ENCODE results near the gene MAGEB3. TPM values are rescaled to one million over a fixed set of nuclear protein-coding genes. Genes with fewer than 3 reads are reported as not detected.

Gene MAGEB3
- polyA plus RNA-seq, 1 of the 3 experiments (the other 2 are of a cell fraction): not detected

DNA sequence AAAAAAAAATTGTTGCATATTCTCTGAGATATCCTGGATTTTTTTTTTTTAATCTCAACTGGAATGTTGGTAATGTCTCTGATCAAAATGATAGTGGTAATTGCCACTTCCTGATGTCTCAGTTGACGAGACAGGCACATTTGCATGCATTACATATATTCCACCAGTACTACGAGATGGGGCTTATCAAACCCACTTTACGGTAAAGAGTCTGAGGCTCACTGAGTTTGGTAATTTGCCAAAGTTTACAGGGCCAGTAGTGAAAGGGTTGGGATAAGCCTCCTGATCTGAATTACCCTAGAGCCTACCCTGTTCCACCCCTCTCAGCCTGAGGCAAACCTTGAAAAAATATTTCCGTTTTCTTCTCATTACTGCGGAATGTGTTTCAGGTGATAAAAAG is 9.8 kb upstream of the MAGEB3 start:
- DNase-seq: no peak
- H3K27me3 ChIP-seq (ENCODE audit: insufficient read depth): no peaks in the 10 kb centered on the region
- no peak overlapping the region for H3K4me2 ChIP-seq
- POLR2A ChIA-PET: no interaction called here
- no peaks in the 10 kb centered on the region for H3F3A ChIP-seq (replicated peaks; ENCODE audit: insufficient read depth)
- no peak overlapping the region for H3K27ac ChIP-seq (ENCODE audit: low read depth in 2 of 2, low read length in 1 of 2)
- no peaks in the 10 kb centered on the region for H3K9me3 ChIP-seq
- 43% methylated on average over 5 of the region's 5 CpGs for WGBS (ENCODE audit: low lambda C conversion rate)
- no peaks in the 10 kb centered on the region for H3K79me2 ChIP-seq (ENCODE audit: insufficient read depth)
- H3K9ac ChIP-seq: no peak overlapping the region
- TF ChIP-seq FOSL2 (IDR thresholded peaks at IDR 0.05; ENCODE audit: borderline replicate concordance, low read depth) (no peak), SMC3 (IDR thresholded peaks at IDR 0.05; ENCODE audit: low read depth, low read length) (no peak), ELF1 (IDR thresholded peaks at IDR 0.05) (no peak), FOXM1 (IDR thresholded peaks at IDR 0.05; ENCODE audit: low read depth) (no peak), SIN3A (IDR thresholded peaks at IDR 0.05; ENCODE audit: borderline replicate concordance, low read depth, low read length) (no peak), YY1 (IDR thresholded peaks at IDR 0.05; ENCODE audit: low read depth) (no peak), NRF1 (IDR thresholded peaks at IDR 0.05; ENCODE audit: low read depth, low read length) (no peak), EP300 (IDR thresholded peaks at IDR 0.05; ENCODE audit: borderline replicate concordance in 1 of 2, low read depth in 1 of 2, low read length in 1 of 2) (no peak), POLR2AphosphoS5 (IDR thresholded peaks at IDR 0.05; ENCODE audit: low read depth, low read length) (no peak), NFIC (IDR thresholded peaks at IDR 0.05; ENCODE audit: borderline replicate concordance) (no peak)
- TF ChIP-seq, protein P1, sequence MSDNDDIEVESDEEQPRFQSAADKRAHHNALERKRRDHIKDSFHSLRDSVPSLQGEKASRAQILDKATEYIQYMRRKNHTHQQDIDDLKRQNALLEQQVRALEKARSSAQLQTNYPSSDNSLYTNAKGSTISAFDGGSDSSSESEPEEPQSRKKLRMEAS (IDR thresholded peaks at IDR 0.05; ENCODE audit: low read depth): no peak
- TF ChIP-seq, protein P2, sequence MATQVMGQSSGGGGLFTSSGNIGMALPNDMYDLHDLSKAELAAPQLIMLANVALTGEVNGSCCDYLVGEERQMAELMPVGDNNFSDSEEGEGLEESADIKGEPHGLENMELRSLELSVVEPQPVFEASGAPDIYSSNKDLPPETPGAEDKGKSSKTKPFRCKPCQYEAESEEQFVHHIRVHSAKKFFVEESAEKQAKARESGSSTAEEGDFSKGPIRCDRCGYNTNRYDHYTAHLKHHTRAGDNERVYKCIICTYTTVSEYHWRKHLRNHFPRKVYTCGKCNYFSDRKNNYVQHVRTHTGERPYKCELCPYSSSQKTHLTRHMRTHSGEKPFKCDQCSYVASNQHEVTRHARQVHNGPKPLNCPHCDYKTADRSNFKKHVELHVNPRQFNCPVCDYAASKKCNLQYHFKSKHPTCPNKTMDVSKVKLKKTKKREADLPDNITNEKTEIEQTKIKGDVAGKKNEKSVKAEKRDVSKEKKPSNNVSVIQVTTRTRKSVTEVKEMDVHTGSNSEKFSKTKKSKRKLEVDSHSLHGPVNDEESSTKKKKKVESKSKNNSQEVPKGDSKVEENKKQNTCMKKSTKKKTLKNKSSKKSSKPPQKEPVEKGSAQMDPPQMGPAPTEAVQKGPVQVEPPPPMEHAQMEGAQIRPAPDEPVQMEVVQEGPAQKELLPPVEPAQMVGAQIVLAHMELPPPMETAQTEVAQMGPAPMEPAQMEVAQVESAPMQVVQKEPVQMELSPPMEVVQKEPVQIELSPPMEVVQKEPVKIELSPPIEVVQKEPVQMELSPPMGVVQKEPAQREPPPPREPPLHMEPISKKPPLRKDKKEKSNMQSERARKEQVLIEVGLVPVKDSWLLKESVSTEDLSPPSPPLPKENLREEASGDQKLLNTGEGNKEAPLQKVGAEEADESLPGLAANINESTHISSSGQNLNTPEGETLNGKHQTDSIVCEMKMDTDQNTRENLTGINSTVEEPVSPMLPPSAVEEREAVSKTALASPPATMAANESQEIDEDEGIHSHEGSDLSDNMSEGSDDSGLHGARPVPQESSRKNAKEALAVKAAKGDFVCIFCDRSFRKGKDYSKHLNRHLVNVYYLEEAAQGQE (IDR thresholded peaks at IDR 0.05; ENCODE audit: low read depth, low read length): no peak
- TF ChIP-seq, protein P3, sequence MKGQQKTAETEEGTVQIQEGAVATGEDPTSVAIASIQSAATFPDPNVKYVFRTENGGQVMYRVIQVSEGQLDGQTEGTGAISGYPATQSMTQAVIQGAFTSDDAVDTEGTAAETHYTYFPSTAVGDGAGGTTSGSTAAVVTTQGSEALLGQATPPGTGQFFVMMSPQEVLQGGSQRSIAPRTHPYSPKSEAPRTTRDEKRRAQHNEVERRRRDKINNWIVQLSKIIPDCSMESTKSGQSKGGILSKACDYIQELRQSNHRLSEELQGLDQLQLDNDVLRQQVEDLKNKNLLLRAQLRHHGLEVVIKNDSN (IDR thresholded peaks at IDR 0.05; ENCODE audit: borderline replicate concordance, low read depth): no peak
- TF ChIP-seq, protein P4, sequence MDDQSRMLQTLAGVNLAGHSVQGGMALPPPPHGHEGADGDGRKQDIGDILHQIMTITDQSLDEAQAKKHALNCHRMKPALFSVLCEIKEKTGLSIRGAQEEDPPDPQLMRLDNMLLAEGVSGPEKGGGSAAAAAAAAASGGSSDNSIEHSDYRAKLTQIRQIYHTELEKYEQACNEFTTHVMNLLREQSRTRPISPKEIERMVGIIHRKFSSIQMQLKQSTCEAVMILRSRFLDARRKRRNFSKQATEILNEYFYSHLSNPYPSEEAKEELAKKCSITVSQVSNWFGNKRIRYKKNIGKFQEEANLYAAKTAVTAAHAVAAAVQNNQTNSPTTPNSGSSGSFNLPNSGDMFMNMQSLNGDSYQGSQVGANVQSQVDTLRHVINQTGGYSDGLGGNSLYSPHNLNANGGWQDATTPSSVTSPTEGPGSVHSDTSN (IDR thresholded peaks at IDR 0.05): no peak
- no peaks in the 10 kb centered on the region for H3K36me3 ChIP-seq (replicated peaks in 1 of 2; ENCODE audit: control insufficient read depth in 1 of 2, insufficient read depth in 2 of 2, low read length in 1 of 2)
- CTCF ChIA-PET: no interaction called here
- no peaks in the 10 kb centered on the region for H3K4me1 ChIP-seq (ENCODE audit: control insufficient read depth in 1 of 2, insufficient read depth in 2 of 2, low read depth in 1 of 2, low read length in 1 of 2)
- H4K20me1 ChIP-seq (ENCODE audit: insufficient read depth): no peaks in the 10 kb centered on the region
- H3K9me2 ChIP-seq: no peaks in the 10 kb centered on the region
- H3K4me3 ChIP-seq (ENCODE audit: low read depth in 2 of 2, low read length in 1 of 2): no peak overlapping the region
- no peak overlapping the region for H2AFZ ChIP-seq (ENCODE audit: low read depth)
